Stimulated activated CD4-positive, alpha-beta T cell treated with anti-CD3 and anti-CD28 coated beads, Interleukin-4, amount 100 ng/mL, for 48 hours (primary cell): ENCODE results near the gene PLEKHN1.
"Not testable (repeated sequence)": the region's sequence is repeated elsewhere in the genome, so short reads cannot be mapped to it uniquely, and the experiment has no call there.

Source experiments
- DNase-seq, 2 donors: peaks; one replicate each; pipeline ENCODE4 v3.0.0-alpha.2; 2020; ENCODE audit warnings: low read depth in 2 of 2

PLEKHN1 gene

GRCh38 chr1:942411-942821 lies 23.9 kb upstream of the PLEKHN1 start:
- no peak for DNase-seq

GRCh38 chr1:942864-943533 lies 23.3 kb upstream of the PLEKHN1 start:
- no peak for DNase-seq

GRCh38 chr1:943545-944340 lies 22.5 kb upstream of the PLEKHN1 start:
- DNase-seq, result no peak

- no peak for DNase-seq
These were observed 21.6 kb upstream of the PLEKHN1 start for GRCh38 chr1:944341-945325.

GRCh38 chr1:945688-946556 lies 20.4 kb upstream of the PLEKHN1 start:
- DNase-seq, result no peak

- DNase-seq, result not testable (repeated sequence)
These were observed 19.5 kb upstream of the PLEKHN1 start for GRCh38 chr1:946811-947210.

- DNase-seq, result no peak
These were observed 18.3 kb upstream of the PLEKHN1 start for GRCh38 chr1:947958-948357.

- DNase-seq, result no peak
These were observed 16.0 kb upstream of the PLEKHN1 start for GRCh38 chr1:950268-950667.

GRCh38 chr1:950881-951280 lies 15.4 kb upstream of the PLEKHN1 start:
- no peak for DNase-seq

GRCh38 chr1:951364-951763 lies 14.9 kb upstream of the PLEKHN1 start:
- no peak for DNase-seq

- no peak for DNase-seq
These were observed 14.1 kb upstream of the PLEKHN1 start for GRCh38 chr1:952201-952600.

GRCh38 chr1:952603-953002 lies 13.7 kb upstream of the PLEKHN1 start:
- DNase-seq, result no peak

- no peak for DNase-seq
These were observed 12.6 kb upstream of the PLEKHN1 start for GRCh38 chr1:953524-954320.

- no peak for DNase-seq
These were observed 11.4 kb upstream of the PLEKHN1 start for GRCh38 chr1:954927-955326.

GRCh38 chr1:955474-955873 lies 10.8 kb upstream of the PLEKHN1 start:
- DNase-seq, result no peak

GRCh38 chr1:956636-957035 lies 9.6 kb upstream of the PLEKHN1 start:
- no peak for DNase-seq

GRCh38 chr1:958823-959730 lies 7.2 kb upstream of the PLEKHN1 start, which contains the start of gene NOC2L:
Gene NOC2L, minus strand, starts transcription at chr1:959256. Its CDS starts 16 bp downstream, at chr1:959240.
- peak; percentile 96 to 99 for DNase-seq

GRCh38 chr1:959731-960362 lies 6.4 kb upstream of the PLEKHN1 start:
- no peak for DNase-seq
